ENCODE measurements around the gene HRAS.

HRAS gene

GRCh38 chr11:528815-529727 lies 6.3 kb downstream of the HRAS start:
- TF ChIP-seq CTCF (IDR thresholded peaks at IDR 0.05; ENCODE audit: low read depth, low read length, missing control alignments): no peak
- in situ Hi-C loops (cut with HindIII; ENCODE audit: low sequenced_read_pairs): no loop called here
- H3K4me3 ChIP-seq (ENCODE audit: low read depth, low read length): no peak overlapping the region
- DNase-seq (ENCODE audit: low read depth): no peak

- no peak for DNase-seq (ENCODE audit: low read depth)
- TF ChIP-seq CTCF (IDR thresholded peaks at IDR 0.05; ENCODE audit: low read depth, low read length, missing control alignments): no peak
- no peak overlapping the region for H3K4me3 ChIP-seq (ENCODE audit: low read depth, low read length)
- in situ Hi-C loops (cut with HindIII; ENCODE audit: low sequenced_read_pairs): no loop called here
Measured at GRCh38 chr11:528166-528814, 7.1 kb downstream of the HRAS start.

GRCh38 chr11:526192-526591 lies 9.2 kb downstream of the HRAS start:
- DNase-seq (ENCODE audit: low read depth): no peak
- no peak for TF ChIP-seq CTCF (IDR thresholded peaks at IDR 0.05; ENCODE audit: low read depth, low read length, missing control alignments)
- no peak overlapping the region for H3K4me3 ChIP-seq (ENCODE audit: low read depth, low read length)
- in situ Hi-C loops (cut with HindIII; ENCODE audit: low sequenced_read_pairs): no loop called here

GRCh38 chr11:521177-521688 lies 14.1 kb downstream of the HRAS start:
- in situ Hi-C loops (cut with HindIII; ENCODE audit: low sequenced_read_pairs): no loop called here
- TF ChIP-seq CTCF (IDR thresholded peaks at IDR 0.05; ENCODE audit: low read depth, low read length, missing control alignments): no peak
- H3K4me3 ChIP-seq (ENCODE audit: low read depth, low read length): no peak overlapping the region
- no peak for DNase-seq (ENCODE audit: low read depth)

GRCh38 chr11:520428-521176 lies 14.8 kb downstream of the HRAS start:
- H3K4me3 ChIP-seq (ENCODE audit: low read depth, low read length): no peak overlapping the region
- no peak for DNase-seq (ENCODE audit: low read depth)
- in situ Hi-C loops (cut with HindIII; ENCODE audit: low sequenced_read_pairs): no loop called here
- no peak for TF ChIP-seq CTCF (IDR thresholded peaks at IDR 0.05; ENCODE audit: low read depth, low read length, missing control alignments)

All from astrocyte of the cerebellum (primary cell).